Body of pancreas (tissue), 4 donors: ENCODE data around the gene ZNG1B.
"Not testable (repeated sequence)": the region's sequence is repeated elsewhere in the genome, so short reads cannot be mapped to it uniquely, and the experiment has no call there.

ENCODE experiments used
- POLR2A ChIP-seq, 3 donors: fragments of 450-650 bp; IDR thresholded peaks; one replicate each; pipeline ENCODE4 v1.6.1; 2016; ENCODE audit warnings: antibody characterized with exemption in 3 of 3, mild to moderate bottlenecking in 2 of 3
- TF ChIP-seq, protein P1 (sequence below), 7 experiments: fragments of 450-650 bp in 4 of 7; fragments of 200-600 bp in 3 of 7; sonication (generic) in 3 of 7; IDR thresholded peaks; one replicate each; pipeline ENCODE4 v1.5.1; 2016 to 2019; ENCODE audit warnings: antibody characterized with exemption in 7 of 7

DNA sequence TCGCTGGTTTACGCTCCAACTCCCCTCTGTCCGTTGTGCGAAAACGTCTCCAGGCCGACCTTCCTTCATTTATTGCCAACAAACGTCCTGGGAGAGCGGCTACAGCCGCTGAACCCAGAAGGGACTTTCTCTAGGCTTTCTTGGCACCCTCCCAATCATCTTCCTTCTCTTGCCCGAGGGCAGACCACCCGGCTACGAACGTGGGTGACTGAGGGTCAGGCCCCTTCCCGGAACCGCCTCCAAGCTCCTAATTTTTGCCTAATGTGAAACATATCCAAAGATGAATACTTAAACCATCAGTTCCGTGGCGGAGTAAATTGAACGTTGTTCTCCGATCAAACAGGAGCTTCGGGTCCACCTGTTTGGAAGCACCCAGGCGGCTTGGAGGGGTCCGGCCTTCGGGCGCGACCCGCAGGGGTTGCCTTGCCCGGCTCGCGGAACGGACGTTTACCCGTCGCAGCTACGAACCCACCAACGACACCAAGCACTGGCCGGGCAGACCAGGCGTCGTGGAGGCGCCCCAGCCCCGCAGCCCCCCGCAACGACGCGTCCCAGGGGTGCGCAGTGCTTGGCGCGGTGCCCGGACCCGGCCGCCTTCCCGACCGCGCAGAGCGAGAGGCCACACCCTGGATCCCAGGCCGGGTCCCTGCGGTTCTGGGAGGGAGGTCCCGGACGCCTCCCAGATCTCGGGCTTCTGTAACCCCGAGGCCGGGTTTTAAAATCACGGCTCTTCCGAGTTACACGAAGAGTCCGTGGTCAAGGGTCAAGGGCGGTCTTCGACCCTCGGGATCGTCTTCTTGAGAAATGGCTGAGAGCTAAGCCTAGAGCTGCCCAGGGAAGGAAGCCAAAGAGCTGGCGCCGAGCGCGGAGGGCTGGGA lies 65.0 kb downstream of the ZNG1B start:
- TF ChIP-seq, protein P1, sequence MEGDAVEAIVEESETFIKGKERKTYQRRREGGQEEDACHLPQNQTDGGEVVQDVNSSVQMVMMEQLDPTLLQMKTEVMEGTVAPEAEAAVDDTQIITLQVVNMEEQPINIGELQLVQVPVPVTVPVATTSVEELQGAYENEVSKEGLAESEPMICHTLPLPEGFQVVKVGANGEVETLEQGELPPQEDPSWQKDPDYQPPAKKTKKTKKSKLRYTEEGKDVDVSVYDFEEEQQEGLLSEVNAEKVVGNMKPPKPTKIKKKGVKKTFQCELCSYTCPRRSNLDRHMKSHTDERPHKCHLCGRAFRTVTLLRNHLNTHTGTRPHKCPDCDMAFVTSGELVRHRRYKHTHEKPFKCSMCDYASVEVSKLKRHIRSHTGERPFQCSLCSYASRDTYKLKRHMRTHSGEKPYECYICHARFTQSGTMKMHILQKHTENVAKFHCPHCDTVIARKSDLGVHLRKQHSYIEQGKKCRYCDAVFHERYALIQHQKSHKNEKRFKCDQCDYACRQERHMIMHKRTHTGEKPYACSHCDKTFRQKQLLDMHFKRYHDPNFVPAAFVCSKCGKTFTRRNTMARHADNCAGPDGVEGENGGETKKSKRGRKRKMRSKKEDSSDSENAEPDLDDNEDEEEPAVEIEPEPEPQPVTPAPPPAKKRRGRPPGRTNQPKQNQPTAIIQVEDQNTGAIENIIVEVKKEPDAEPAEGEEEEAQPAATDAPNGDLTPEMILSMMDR (IDR thresholded peaks at IDR 0.05), result not testable (repeated sequence)
- not testable (repeated sequence) for TF ChIP-seq POLR2A (IDR thresholded peaks at IDR 0.05)
